GM12801 (cell line): ENCODE data around the gene METTL27.

ENCODE experiments used
- TF ChIP-seq, protein P1 (sequence below): IDR thresholded peaks from one replicate; pipeline ENCODE4 v1.5.1; 2011; ENCODE audit warnings: control low read depth; ENCODE audit not compliant: insufficient read length; ENCODE audit errors: extremely low read depth

METTL27 gene

DNA sequence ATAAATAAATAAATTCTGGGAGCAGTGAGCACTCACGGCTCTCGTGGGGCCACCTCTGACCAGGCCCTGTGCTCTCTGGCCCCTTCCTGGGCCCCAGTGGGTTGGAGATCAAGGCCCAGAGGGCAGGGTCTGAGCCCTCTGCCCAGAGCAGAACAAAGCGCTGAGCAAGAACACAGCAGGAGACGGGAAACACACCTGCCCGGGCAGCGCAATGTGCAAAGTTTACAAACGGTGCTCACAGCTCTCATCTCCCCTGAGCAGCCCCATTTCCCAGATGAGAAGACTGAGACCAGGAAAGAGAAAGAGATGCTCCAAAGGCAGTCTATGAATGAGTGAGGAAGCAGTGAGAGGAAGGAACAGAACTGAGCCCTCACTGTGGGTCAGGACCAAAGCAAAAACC lies 3.0 kb downstream of the METTL27 start:
- TF ChIP-seq, protein P1, sequence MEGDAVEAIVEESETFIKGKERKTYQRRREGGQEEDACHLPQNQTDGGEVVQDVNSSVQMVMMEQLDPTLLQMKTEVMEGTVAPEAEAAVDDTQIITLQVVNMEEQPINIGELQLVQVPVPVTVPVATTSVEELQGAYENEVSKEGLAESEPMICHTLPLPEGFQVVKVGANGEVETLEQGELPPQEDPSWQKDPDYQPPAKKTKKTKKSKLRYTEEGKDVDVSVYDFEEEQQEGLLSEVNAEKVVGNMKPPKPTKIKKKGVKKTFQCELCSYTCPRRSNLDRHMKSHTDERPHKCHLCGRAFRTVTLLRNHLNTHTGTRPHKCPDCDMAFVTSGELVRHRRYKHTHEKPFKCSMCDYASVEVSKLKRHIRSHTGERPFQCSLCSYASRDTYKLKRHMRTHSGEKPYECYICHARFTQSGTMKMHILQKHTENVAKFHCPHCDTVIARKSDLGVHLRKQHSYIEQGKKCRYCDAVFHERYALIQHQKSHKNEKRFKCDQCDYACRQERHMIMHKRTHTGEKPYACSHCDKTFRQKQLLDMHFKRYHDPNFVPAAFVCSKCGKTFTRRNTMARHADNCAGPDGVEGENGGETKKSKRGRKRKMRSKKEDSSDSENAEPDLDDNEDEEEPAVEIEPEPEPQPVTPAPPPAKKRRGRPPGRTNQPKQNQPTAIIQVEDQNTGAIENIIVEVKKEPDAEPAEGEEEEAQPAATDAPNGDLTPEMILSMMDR = no peak

GRCh38 chr7:73838642-73839041 lies 3.7 kb downstream of the METTL27 start:
- TF ChIP-seq, protein P1 = no peak

- TF ChIP-seq, protein P1 = no peak
Measured at GRCh38 chr7:73834626-73835191, 7.6 kb downstream of the METTL27 start.

GRCh38 chr7:73833251-73833919 lies 8.9 kb downstream of the METTL27 start:
- TF ChIP-seq, protein P1 = no peak

GRCh38 chr7:73832806-73833205 lies 9.5 kb downstream of the METTL27 start:
- TF ChIP-seq, protein P1 = no peak

- TF ChIP-seq, protein P1 = no peak
Measured at GRCh38 chr7:73831834-73832651, 10.3 kb downstream of the METTL27 start.

DNA sequence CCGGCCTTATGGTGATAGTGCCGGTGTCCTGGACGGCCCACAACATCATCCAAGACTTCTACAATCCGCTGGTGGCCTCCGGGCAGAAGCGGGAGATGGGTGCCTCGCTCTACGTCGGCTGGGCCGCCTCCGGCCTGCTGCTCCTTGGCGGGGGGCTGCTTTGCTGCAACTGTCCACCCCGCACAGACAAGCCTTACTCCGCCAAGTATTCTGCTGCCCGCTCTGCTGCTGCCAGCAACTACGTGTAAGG lies 10.8 kb downstream of the METTL27 start:
- TF ChIP-seq, protein P1 = no peak
